Measurements from ENCODE around the gene MEPCE. TPM values are rescaled to one million over a fixed set of nuclear protein-coding genes. Genes with fewer than 3 reads are reported as not detected.
A peak's percentile ranks its signal among the peaks of the same experiment; 100 is the strongest.
"Not testable (repeated sequence)": the region's sequence is repeated elsewhere in the genome, so short reads cannot be mapped to it uniquely, and the experiment has no call there.

Gene MEPCE
- total RNA-seq, 6 experiments from 2014 or later = 38.7 to 42.9 (median 41.2) TPM

DNA sequence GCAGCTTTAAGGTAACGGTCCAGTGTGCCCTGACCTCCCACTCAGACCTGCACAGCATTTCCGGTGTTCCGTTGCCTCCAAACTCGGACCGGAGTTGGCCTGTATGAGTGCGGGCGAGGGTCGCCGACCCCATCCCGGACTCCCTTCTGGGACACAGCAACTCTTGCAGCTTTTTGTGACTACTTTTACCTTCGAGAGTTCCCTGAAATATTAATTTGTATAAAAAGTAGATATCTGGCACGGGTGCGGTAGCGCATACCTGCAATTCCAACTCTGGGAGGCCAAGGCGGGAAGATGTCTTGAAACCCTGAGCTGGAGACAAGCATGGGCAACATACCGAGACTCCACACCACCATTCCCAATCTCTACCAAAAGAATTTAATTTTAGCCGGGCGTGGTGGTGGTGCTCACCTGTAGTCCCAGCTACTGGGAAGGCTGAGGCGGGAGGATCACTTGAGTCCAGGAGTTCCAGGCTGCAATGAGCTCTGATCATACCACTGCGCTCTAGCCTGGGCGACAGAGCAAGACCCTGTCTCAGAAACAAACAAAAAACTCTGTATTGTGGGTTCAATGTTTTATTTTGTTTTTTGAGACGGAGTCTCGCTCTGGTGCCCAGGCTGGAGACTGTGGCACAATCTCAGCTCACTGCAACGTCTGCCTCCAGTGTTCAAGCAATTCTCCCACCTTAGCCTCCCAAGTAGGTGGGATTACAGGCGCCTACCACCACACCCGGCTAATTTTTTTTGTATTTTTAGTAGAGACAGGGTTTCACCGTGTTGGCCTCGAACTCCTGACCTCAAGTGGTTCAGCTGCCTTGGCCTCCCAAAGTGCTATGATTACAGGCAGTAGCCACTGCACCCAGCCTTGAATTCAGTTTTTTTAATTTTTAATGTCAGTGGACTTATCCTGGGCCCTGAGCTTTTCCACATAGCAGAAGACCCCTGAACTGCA is 7.8 kb downstream of the MEPCE start:
- no peak overlapping the region; the same call in 1 of the 2 replicates for H3K4me3 Mint-ChIP-seq
- H3K4me1 Mint-ChIP-seq (ENCODE audit: low read depth) = peaks cover 47% of the 10 kb centered on the region
- no peak overlapping the region for H3K27ac Mint-ChIP-seq
- peaks cover 8% of the 10 kb centered on the region for H3K27me3 Mint-ChIP-seq (ENCODE audit: insufficient read depth)
- peaks cover 24% of the 10 kb centered on the region for H3K36me3 Mint-ChIP-seq (ENCODE audit: low read depth)
- no peak for DNase-seq
- H3K9me3 Mint-ChIP-seq = no peaks in the 10 kb centered on the region
- TF ChIP-seq, protein P1, sequence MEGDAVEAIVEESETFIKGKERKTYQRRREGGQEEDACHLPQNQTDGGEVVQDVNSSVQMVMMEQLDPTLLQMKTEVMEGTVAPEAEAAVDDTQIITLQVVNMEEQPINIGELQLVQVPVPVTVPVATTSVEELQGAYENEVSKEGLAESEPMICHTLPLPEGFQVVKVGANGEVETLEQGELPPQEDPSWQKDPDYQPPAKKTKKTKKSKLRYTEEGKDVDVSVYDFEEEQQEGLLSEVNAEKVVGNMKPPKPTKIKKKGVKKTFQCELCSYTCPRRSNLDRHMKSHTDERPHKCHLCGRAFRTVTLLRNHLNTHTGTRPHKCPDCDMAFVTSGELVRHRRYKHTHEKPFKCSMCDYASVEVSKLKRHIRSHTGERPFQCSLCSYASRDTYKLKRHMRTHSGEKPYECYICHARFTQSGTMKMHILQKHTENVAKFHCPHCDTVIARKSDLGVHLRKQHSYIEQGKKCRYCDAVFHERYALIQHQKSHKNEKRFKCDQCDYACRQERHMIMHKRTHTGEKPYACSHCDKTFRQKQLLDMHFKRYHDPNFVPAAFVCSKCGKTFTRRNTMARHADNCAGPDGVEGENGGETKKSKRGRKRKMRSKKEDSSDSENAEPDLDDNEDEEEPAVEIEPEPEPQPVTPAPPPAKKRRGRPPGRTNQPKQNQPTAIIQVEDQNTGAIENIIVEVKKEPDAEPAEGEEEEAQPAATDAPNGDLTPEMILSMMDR (IDR thresholded peaks at IDR 0.05) = no peak

DNA sequence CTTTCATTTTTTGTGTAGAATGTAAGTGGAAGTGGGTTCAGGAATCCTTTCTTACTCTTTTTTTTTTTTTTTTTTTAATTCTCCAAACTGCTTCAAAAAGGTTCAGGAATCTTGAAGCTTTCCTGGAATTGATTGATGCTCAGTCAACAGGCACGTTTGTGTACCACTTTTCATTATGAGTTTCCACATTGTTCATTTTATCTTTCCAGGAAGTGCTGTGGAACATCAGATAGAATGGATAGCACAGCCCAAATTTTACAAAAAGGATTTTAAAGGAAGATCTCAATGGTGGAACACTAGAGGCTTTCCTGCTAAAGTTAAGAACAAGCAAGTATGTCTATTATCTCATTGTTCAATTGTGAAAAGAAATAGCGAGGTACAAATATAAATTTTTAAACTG is 8.5 kb downstream of the MEPCE start:
- peak overlapping the region; percentile 63 for H3K27ac Mint-ChIP-seq
- peaks cover 8% of the 10 kb centered on the region for H3K27me3 Mint-ChIP-seq (ENCODE audit: insufficient read depth)
- no peaks in the 10 kb centered on the region for H3K9me3 Mint-ChIP-seq
- no peak for DNase-seq
- H3K4me1 Mint-ChIP-seq (ENCODE audit: low read depth) = peaks cover 48% of the 10 kb centered on the region
- TF ChIP-seq, protein P1 (IDR thresholded peaks at IDR 0.05) = no peak
- no peak overlapping the region for H3K4me3 Mint-ChIP-seq
- peaks cover 20% of the 10 kb centered on the region for H3K36me3 Mint-ChIP-seq (ENCODE audit: low read depth)

DNA sequence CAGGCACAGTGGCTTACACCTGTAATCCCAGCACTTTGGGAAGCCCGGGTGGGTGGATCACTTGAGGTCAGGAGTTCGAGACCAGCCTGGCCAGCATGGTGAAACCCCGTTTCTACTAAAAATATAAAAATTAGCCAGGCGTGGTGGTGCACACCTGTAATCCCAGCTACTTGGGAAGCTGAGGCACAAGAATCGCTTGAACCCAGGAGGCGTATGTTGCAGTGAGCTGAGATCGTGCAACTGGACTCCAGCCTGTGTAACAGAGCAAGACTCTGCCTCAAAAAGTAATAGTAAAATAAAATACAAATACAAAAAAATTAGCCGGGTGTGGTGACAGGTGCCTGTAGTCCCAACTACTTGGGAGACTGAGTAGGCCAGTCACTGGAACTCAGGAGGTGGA is 9.1 kb downstream of the MEPCE start:
- not testable (repeated sequence) for H3K4me3 Mint-ChIP-seq; H3K9me3 Mint-ChIP-seq; DNase-seq; H3K27me3 Mint-ChIP-seq (ENCODE audit: insufficient read depth)
- peaks cover 16% of the 10 kb centered on the region for H3K36me3 Mint-ChIP-seq (ENCODE audit: low read depth)
- H3K4me1 Mint-ChIP-seq (ENCODE audit: low read depth) = peaks cover 49% of the 10 kb centered on the region
- H3K27ac Mint-ChIP-seq = peak overlapping the region; percentile 96

DNA sequence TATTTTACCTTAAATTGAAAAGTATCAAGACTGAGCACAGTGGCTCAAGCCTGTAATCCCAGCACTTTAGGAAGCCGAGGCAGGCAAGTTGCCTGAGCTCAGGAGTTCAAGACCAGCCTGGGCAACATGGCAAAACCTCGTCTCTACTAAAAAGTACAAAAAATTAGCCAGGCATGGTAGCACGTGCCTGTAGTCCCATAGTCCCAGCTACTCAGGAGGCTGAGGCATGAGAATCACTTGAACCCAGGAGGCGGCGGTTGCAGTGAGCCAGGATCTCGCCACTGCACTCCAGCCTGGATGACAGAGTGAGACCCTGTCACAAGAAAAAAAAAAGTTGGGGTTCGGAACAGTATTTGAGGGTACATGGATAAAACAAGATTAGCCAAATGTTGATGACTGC is 9.6 kb downstream of the MEPCE start:
- not testable (repeated sequence) for H3K9me3 Mint-ChIP-seq; DNase-seq; H3K27me3 Mint-ChIP-seq (ENCODE audit: insufficient read depth)
- peak overlapping the region; percentile 68 for H3K4me3 Mint-ChIP-seq
- H3K36me3 Mint-ChIP-seq (ENCODE audit: low read depth) = peaks cover 11% of the 10 kb centered on the region
- H3K27ac Mint-ChIP-seq = peak overlapping the region; percentile 96
- peaks cover 49% of the 10 kb centered on the region for H3K4me1 Mint-ChIP-seq (ENCODE audit: low read depth)

DNA sequence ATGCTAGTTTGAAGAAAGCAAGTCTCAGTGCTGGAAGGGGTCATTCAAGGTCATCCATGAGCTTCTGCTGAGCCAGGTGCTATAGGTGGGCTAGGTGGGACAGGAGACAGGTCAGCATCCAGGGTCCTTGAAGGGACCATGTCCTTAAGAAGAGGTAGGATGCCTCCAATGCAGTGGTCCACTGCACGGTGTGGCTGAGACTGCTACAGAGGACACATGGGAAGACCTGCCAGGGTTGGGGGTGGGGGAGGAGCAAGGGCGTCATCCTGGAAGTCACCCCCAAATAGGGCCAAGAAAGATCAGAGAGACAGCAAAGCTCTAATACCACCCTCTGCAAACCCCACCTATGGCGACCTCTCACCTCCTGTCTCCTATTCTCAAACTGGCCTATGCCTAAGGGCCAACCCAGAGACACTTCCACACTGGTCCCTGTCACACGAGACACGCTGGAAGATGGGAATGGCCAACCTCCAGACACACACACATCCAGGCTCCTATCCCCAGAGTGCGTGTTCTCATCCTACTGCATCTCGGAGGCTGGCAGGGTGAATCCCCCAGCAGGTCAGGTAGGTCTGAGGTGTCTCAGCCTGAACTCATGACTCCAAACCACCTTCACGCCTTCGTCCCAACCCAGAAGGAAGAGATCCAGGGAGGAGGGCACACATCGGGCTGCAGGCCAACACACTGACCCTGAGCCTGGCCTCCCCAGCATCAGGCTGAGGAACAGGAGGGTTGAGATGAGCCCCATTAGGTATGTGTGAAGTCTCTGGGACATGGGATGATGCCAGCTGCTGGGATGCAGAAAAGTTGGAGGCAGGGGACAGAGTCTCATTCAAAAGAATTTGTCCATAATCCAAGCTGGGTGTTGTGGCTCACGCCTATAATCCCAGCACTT is 12.3 kb downstream of the MEPCE start:
- Mint-ChIP-seq H3K27ac (peak overlapping the region; percentile 54), H3K4me3 (no peak overlapping the region), H3K4me1 (ENCODE audit: low read depth) (peaks cover 57% of the 10 kb centered on the region), H3K36me3 (ENCODE audit: low read depth) (no peaks in the 10 kb centered on the region), H3K27me3 (ENCODE audit: insufficient read depth) (peaks cover 7% of the 10 kb centered on the region; the same call in 1 of the 2 replicates), H3K9me3 (no peaks in the 10 kb centered on the region)
- TF ChIP-seq, protein P1 (IDR thresholded peaks at IDR 0.05) = no peak
- DNase-seq = no peak

DNA sequence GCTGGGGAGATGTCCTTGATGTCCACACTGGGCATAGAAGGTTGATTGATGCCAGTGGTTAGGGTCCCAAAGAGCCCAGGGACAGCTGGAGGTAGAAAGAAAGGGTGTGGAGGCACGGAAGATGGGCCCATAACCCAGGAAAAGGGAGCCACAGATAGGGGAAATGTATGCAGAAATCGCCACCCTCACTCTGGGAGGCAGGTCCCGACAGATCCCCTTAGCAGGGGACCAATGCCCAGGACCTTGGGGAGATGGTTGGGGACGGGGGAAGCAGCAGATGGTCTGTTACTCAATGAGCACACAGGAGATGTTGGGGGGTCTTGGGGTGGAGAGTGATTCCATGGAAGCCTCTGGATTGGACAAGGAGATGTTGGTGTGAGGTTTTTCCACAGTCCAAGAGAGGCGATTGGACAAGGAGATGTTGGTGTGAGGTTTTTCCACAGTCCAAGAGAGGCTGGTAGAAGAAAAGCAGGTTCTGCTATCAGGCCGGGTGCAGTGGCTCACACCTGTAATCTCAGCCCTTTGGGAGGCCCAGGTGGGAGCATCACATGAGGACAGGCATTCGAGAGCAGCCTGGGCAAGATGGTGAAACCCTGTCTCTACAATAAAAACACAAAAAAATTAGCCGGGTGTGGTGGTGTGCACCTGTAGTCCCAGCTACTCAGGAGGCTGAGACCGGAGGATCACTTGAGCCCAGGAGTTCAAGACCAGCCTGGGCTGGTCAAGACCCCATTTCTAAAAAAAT is 13.6 kb downstream of the MEPCE start:
- Mint-ChIP-seq H3K4me1 (ENCODE audit: low read depth) (peaks cover 54% of the 10 kb centered on the region), H3K4me3 (no peak overlapping the region; the same call in 1 of the 2 replicates), H3K9me3 (no peaks in the 10 kb centered on the region), H3K27ac (peak overlapping the region; percentile 91), H3K36me3 (ENCODE audit: low read depth) (no peaks in the 10 kb centered on the region), H3K27me3 (ENCODE audit: insufficient read depth) (peaks cover 7% of the 10 kb centered on the region; the same call in 1 of the 2 replicates)
- TF ChIP-seq, protein P1 (IDR thresholded peaks at IDR 0.05) = no peak
- no peak for DNase-seq
